SH-SY5Y (cell line): ENCODE measurements around the gene NRTN.

Experiments
- GATA2 ChIP-seq: IDR thresholded peaks from 2 replicates; pipeline ENCODE4 v1.6.1; 2011; ENCODE audit warnings: mild to moderate bottlenecking, low read depth, low read length
- GATA3 ChIP-seq: IDR thresholded peaks from 2 replicates; pipeline ENCODE4 v1.6.1; 2011; ENCODE audit warnings: low read depth, mild to moderate bottlenecking, low read length, moderate library complexity

- TF ChIP-seq GATA3 (no peak), GATA2 (no peak)
Measured at GRCh38 chr19:5864013-5864720, 59.3 kb downstream of the NRTN start.
